AG20443 (cell line): Measurements from ENCODE around the gene TMEM255B.
"Not testable (repeated sequence)": the region's sequence is repeated elsewhere in the genome, so short reads cannot be mapped to it uniquely, and the experiment has no call there.

Source experiments
- DNase-seq: peaks from one replicate; pipeline ENCODE4 v3.0.0; 2012; ENCODE audit warnings: low spot score, mixed read lengths

TMEM255B gene

GRCh38 chr13:113817860-113818691, 59.0 kb downstream of the TMEM255B start:
- DNase-seq: no peak

- DNase-seq: no peak
These were observed 59.8 kb downstream of the TMEM255B start for GRCh38 chr13:113818700-113819295.

- DNase-seq: no peak
These were observed 60.3 kb downstream of the TMEM255B start for GRCh38 chr13:113819341-113819730.

GRCh38 chr13:113819731-113820715, 61.0 kb downstream of the TMEM255B start:
- no peak for DNase-seq

GRCh38 chr13:113820813-113821651, 62.0 kb downstream of the TMEM255B start:
- peak; percentile 91 for DNase-seq

GRCh38 chr13:113821847-113822246, 62.8 kb downstream of the TMEM255B start:
- no peak for DNase-seq

GRCh38 chr13:113822266-113822665, 63.2 kb downstream of the TMEM255B start:
- no peak for DNase-seq

- DNase-seq: no peak
These were observed 64.1 kb downstream of the TMEM255B start for GRCh38 chr13:113822956-113823744.

GRCh38 chr13:113823771-113824170, 64.7 kb downstream of the TMEM255B start:
- no peak for DNase-seq

GRCh38 chr13:113825841-113826240, 66.8 kb downstream of the TMEM255B start:
- DNase-seq: no peak

- DNase-seq: not testable (repeated sequence)
These were observed 67.4 kb downstream of the TMEM255B start for GRCh38 chr13:113826446-113826845.

- no peak for DNase-seq
These were observed 68.0 kb downstream of the TMEM255B start for GRCh38 chr13:113827021-113827420.

GRCh38 chr13:113828282-113828825, 69.3 kb downstream of the TMEM255B start:
- no peak for DNase-seq

GRCh38 chr13:113830426-113830950, 71.5 kb downstream of the TMEM255B start:
- not testable (repeated sequence) for DNase-seq

GRCh38 chr13:113831061-113831460, 72.0 kb downstream of the TMEM255B start:
- no peak for DNase-seq

- no peak for DNase-seq
These were observed 73.2 kb downstream of the TMEM255B start for GRCh38 chr13:113832205-113832604.

- DNase-seq: no peak
These were observed 73.6 kb downstream of the TMEM255B start for GRCh38 chr13:113832631-113833030.

GRCh38 chr13:113833111-113833830, 74.2 kb downstream of the TMEM255B start:
- no peak for DNase-seq

GRCh38 chr13:113834006-113834405, 75.0 kb downstream of the TMEM255B start:
- DNase-seq: not testable (repeated sequence)
